ENCODE results near the gene EIF4A3. TPM values are rescaled to one million over a fixed set of nuclear protein-coding genes. Genes with fewer than 3 reads are reported as not detected.

Gene EIF4A3
- 10 to 100 TPM; 27.4 to 32.8 (median 30.0) TPM for total RNA-seq

GRCh38 chr17:80147035-80147822 lies at the start of gene EIF4A3:
Gene EIF4A3 (minus strand): TSS chr17:80147128. CDS start chr17:80146961, 167 bp downstream.
- peak within 1 kb of the TSS; percentile 88 to 95 (median 90) for H3K4me3 ChIP-seq
- H3K27ac ChIP-seq = peak within 1 kb of the TSS; percentile 95 to 98 (median 97)
- peak; percentile 97 to 98 for DNase-seq
- H3K4me1 ChIP-seq = peaks cover 15 to 16% of the 10 kb centered on the region in 2 donors
- in situ Hi-C loops (cut with MboI; ENCODE audit: low sequenced_read_pairs in 4 of 4) (no loop called here), intact Hi-C loops (cut with DNase I; ENCODE audit: low total_unique reads) (loop anchor here (1.0 to 5.0 kb wide), 5 partner anchors 46 to 215 kb away; partner anchors contain the start of genes GAA and RNF213)
- H3K9me3 ChIP-seq = no peaks in the 10 kb centered on the region
- H3K36me3 ChIP-seq = peaks cover 0 to 18% of the 10 kb centered on the region in 2 donors
- TF ChIP-seq POLR2A (IDR thresholded peaks at IDR 0.05) (peak; percentile 93 to 94), CTCF (IDR thresholded peaks at IDR 0.05 in 4 of 5, conservative IDR thresholded peaks at IDR 0.05 in 1 of 5) (no peak)
- no peaks in the 10 kb centered on the region for H3K27me3 ChIP-seq
- peak; percentile 98 to 99 for ATAC-seq

- ATAC-seq (no peak), DNase-seq (no peak)
- Histone ChIP-seq H3K4me3 (no peak overlapping the region), H3K9me3 (no peaks in the 10 kb centered on the region), H3K36me3 (no peaks in the 10 kb centered on the region), H3K27me3 (peaks cover 0 to 5% (median 5%) of the 10 kb centered on the region in 3 donors), H3K4me1 (no peaks in the 10 kb centered on the region), H3K27ac (no peak overlapping the region)
- in situ Hi-C loops (cut with MboI; ENCODE audit: low sequenced_read_pairs in 4 of 4) = no loop called here
- intact Hi-C loops (cut with DNase I; ENCODE audit: low total_unique reads) = no loop called here
- no peak for TF ChIP-seq CTCF (IDR thresholded peaks at IDR 0.05 in 4 of 5, conservative IDR thresholded peaks at IDR 0.05 in 1 of 5)
- TF ChIP-seq POLR2A (IDR thresholded peaks at IDR 0.05) = no peak
Measured at GRCh38 chr17:80196652-80197051, 49.7 kb upstream of the EIF4A3 start.

- H3K4me3 ChIP-seq = no peak overlapping the region
- ATAC-seq = no peak
- in situ Hi-C loops (cut with MboI; ENCODE audit: low sequenced_read_pairs in 4 of 4) (no loop called here), intact Hi-C loops (cut with DNase I; ENCODE audit: low total_unique reads) (no loop called here)
- no peak for DNase-seq
- peaks cover 0 to 12% (median 8%) of the 10 kb centered on the region in 3 donors for H3K27me3 ChIP-seq
- H3K4me1 ChIP-seq = no peaks in the 10 kb centered on the region
- TF ChIP-seq POLR2A (IDR thresholded peaks at IDR 0.05) (no peak), CTCF (IDR thresholded peaks at IDR 0.05 in 4 of 5, conservative IDR thresholded peaks at IDR 0.05 in 1 of 5) (peak; percentile 75 to 91 (median 86))
- H3K36me3 ChIP-seq = no peaks in the 10 kb centered on the region
- H3K27ac ChIP-seq = no peak overlapping the region
- no peaks in the 10 kb centered on the region for H3K9me3 ChIP-seq
Measured at GRCh38 chr17:80195671-80196529, 49.0 kb upstream of the EIF4A3 start.

GRCh38 chr17:80195141-80195540 lies 48.2 kb upstream of the EIF4A3 start:
- ATAC-seq (no peak), DNase-seq (no peak)
- no peak overlapping the region for H3K27ac ChIP-seq
- H3K27me3 ChIP-seq = peaks cover 0 to 12% (median 8%) of the 10 kb centered on the region in 3 donors
- intact Hi-C loops (cut with DNase I; ENCODE audit: low total_unique reads) (no loop called here), in situ Hi-C loops (cut with MboI; ENCODE audit: low sequenced_read_pairs in 4 of 4) (no loop called here)
- H3K4me1 ChIP-seq = no peaks in the 10 kb centered on the region
- no peaks in the 10 kb centered on the region for H3K36me3 ChIP-seq
- H3K9me3 ChIP-seq = no peaks in the 10 kb centered on the region
- H3K4me3 ChIP-seq = no peak overlapping the region
- no peak for TF ChIP-seq POLR2A (IDR thresholded peaks at IDR 0.05)
- TF ChIP-seq CTCF (IDR thresholded peaks at IDR 0.05 in 4 of 5, conservative IDR thresholded peaks at IDR 0.05 in 1 of 5) = no peak
